ENCODE data around the gene PPM1L.

DNA sequence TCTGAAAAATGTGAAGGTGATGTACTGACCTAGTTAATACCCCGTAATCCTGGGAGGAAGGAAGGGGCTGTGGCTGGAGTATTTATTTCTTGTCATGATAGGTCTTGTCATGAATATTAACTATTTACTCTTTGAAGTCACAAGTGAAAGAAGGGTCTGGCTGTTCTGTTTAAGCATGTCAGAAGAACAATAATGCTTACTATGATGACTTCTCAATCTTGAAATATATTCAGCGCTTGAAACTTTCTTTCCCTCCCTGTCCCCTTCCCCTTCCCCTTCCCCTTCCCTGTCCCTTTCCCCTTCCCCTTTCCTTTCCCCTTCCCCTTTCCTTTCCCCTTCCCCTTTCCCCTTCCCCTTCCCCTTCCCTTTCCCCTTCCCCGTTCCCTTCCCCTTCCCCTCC is 153.9 kb downstream of the PPM1L start:
- TF ChIP-seq EZH2phosphoT487 (IDR thresholded peaks at IDR 0.05; ENCODE audit: borderline replicate concordance, low read length) = no peak
- no peak for TF ChIP-seq CTCF (IDR thresholded peaks at IDR 0.05; ENCODE audit: low read depth, low read length, poor library complexity, severe bottlenecking)
